Measurements from ENCODE around the gene BIRC5.

Gene BIRC5

GRCh38 chr17:78184351-78184750 lies 29.7 kb upstream of the BIRC5 start:
- DNase-seq: no peak

DNA sequence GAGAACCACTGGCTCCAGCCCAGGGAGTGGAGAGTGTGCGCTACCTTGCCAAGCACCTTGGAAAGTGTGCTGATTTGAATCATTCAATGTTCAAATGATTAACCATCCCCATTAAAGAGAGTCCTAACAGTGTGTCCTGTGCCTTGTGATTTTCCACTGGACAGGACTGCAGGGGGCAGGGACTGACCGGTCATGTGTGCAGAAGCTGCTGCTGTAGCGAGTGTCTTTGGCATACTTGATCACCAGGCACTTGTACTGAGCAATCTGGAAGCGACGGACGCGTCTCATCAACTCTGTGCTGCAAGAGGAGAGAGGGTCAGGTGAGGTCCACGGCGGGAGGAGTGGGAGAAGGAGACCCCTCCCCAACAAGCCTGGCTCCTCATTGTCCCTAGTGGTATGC lies 29.2 kb upstream of the BIRC5 start:
- no peak for DNase-seq

- DNase-seq: no peak
These were observed 27.9 kb upstream of the BIRC5 start for GRCh38 chr17:78185981-78186691.

GRCh38 chr17:78186692-78187595 lies 27.1 kb upstream of the BIRC5 start, which contains the start of the genes AFMID and TK1:
Gene AFMID, plus strand, starts transcription at chr17:78187362. Its CDS starts 9 bp downstream, at chr17:78187371.
Gene TK1, minus strand, starts transcription at chr17:78187052. Its CDS starts 58 bp downstream, at chr17:78186994.
- DNase-seq: peak; percentile 96

- DNase-seq: no peak
These were observed 17.3 kb upstream of the BIRC5 start for GRCh38 chr17:78196716-78197115.

GRCh38 chr17:78197147-78197832 lies 16.8 kb upstream of the BIRC5 start:
- peak; percentile 21 for DNase-seq

DNA sequence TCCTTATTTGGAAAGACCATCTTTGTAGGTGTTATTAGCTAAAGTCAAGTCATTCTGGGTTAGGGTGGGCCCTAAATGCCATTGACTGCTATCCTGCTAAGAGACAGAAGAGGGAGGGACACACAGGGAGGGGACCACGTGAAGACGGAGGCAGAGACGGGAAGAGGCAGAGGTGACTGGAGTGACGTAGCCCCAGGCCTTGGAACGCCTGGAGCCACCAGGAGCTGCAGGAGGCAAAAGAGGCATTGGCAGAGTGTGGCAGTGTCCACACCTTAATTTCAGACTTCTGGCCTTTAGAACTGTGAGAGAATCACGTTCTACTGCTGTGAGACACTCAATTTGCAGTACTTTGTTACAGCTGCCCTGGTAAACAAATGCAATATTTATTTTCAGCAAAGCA lies 13.6 kb upstream of the BIRC5 start:
- DNase-seq: no peak

DNA sequence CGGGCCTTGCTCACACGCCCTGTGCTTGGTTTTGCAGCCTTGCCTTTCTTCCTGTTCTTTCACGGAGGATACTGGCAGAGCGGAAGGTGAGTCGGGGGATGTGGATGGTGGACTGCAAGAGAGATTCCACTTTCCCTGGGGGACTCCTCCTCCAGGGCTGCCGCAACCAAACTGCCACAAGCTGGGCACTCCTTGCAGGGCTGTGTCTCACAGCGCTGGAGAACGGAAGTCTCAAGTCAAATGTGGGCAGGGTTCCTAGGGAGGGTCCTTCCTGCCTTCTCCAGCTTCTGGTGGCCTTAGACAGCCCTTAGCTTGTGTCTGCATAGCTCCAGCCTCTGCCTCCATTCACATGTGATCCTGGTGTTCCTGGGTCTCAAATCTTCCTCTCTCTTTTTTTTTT lies 11.4 kb upstream of the BIRC5 start:
- no peak for DNase-seq

DNA sequence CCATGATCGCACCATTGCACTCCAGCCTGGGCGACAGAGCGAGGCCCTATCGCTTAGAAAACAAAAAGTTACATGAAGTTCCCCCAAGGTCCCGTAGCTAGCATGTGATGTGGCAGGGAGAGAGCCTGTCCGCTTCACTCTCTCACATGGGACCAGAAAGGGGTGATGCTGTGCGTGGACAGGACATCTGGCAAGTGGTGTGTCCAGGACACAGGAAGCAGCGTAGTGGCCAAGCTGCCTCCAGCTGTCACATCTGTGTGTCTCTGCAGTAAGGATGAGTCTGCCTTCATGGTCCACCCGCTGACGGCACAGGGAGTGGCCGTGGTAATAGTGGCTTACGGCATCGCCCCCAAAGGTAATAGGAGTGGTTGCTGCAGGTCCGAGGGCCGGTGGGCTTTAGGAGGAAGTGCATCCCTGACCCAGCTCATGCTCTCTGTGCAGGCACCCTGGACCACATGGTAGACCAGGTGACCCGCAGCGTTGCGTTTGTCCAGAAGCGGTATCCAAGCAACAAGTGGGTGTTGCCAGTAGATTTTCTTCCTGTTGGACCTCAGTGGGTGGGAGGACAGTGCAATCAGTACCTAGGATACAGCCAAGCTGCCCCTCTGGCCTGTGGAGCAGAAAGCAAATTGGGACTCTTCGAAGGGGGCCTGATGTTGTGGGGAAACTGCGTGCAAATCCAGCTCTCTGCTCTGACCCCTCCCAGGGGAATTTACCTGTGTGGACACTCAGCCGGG lies 9.5 kb upstream of the BIRC5 start:
- DNase-seq: no peak

- no peak for DNase-seq
These were observed 8.8 kb upstream of the BIRC5 start for GRCh38 chr17:78205124-78205775.

GRCh38 chr17:78206298-78206697 lies 7.8 kb upstream of the BIRC5 start:
- DNase-seq: no peak

DNA sequence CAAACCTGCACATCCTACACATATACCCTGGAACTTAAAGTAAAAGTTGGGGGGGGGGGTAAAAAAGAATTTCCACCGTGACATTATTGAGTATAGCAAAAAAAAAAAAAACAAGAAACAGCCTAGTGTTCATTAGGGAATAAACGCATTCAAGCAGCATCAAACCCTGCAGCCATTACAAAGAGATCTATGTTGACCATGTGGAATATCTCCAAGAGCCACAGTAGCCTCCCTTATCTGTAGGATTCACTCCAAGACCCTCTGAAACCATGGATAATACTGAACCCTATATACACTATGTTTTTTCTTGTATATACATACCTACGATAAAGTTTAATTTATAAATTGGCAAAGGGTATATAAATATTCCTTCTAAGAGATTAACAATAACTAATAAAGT lies 5.6 kb upstream of the BIRC5 start:
- DNase-seq: no peak

DNA sequence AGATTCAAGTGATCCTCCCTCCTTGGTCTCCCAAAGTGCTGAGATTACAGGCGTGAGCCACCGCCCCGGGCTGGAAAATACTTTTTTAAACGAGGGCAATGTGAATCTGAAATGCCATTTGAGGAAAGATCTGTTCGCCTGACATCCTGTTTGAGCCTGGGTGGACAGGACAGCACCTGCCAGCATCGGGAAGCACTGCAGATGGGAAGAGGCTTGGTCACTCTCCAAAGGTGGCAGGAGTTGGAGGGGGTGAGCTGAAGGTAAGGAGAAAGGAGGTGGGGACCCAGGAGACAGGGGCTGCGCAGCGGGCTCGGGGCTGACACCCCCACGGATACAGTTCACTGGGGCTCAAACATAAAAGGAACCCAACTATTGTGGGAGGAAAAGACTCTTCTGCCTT lies 3.9 kb upstream of the BIRC5 start:
- DNase-seq: no peak

GRCh38 chr17:78211032-78211431 lies 3.0 kb upstream of the BIRC5 start:
- DNase-seq: no peak

- no peak for DNase-seq
These were observed 631 bp downstream of the BIRC5 start for GRCh38 chr17:78214706-78215061.

- no peak for DNase-seq
These were observed 5.5 kb downstream of the BIRC5 start for GRCh38 chr17:78219396-78220150.

GRCh38 chr17:78223061-78223460 lies 9.0 kb downstream of the BIRC5 start:
- DNase-seq: no peak

DNA sequence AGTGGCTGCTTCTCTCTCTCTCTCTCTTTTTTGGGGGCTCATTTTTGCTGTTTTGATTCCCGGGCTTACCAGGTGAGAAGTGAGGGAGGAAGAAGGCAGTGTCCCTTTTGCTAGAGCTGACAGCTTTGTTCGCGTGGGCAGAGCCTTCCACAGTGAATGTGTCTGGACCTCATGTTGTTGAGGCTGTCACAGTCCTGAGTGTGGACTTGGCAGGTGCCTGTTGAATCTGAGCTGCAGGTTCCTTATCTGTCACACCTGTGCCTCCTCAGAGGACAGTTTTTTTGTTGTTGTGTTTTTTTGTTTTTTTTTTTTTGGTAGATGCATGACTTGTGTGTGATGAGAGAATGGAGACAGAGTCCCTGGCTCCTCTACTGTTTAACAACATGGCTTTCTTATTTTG lies 9.7 kb downstream of the BIRC5 start:
- DNase-seq: no peak

GRCh38 chr17:78224231-78225087 lies 10.4 kb downstream of the BIRC5 start:
- DNase-seq: peak; percentile 23

DNA sequence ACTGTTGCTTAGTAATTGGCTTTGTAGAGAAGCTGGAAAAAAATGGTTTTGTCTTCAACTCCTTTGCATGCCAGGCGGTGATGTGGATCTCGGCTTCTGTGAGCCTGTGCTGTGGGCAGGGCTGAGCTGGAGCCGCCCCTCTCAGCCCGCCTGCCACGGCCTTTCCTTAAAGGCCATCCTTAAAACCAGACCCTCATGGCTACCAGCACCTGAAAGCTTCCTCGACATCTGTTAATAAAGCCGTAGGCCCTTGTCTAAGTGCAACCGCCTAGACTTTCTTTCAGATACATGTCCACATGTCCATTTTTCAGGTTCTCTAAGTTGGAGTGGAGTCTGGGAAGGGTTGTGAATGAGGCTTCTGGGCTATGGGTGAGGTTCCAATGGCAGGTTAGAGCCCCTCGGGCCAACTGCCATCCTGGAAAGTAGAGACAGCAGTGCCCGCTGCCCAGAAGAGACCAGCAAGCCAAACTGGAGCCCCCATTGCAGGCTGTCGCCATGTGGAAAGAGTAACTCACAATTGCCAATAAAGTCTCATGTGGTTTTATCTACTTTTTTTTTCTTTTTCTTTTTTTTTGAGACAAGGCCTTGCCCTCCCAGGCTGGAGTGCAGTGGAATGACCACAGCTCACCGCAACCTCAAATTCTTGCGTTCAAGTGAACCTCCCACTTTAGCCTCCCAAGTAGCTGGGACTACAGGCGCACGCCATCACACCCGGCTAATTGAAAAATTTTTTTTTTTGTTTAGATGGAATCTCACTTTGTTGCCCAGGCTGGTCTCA lies 11.2 kb downstream of the BIRC5 start:
- DNase-seq: no peak

Measured in NCI-H1092 treated with DMSO at 0.1 percent for 48 hours (cell line).